IPS DF 19.7 (cell line): ENCODE measurements around the gene CPLANE2.
"Not testable (repeated sequence)": the region's sequence is repeated elsewhere in the genome, so short reads cannot be mapped to it uniquely, and the experiment has no call there.

ENCODE experiments used
- DNase-seq: peaks from one replicate; pipeline ENCODE4 v3.0.0-alpha.2; 2013; ENCODE audit warnings: low read depth, low spot score

CPLANE2 gene

GRCh38 chr1:16236511-16237342 is at the start of gene CPLANE2:
CPLANE2 (minus strand) TSS chr1:16237183; CDS start chr1:16236742, 441 bp downstream.
- peak; percentile 79 for DNase-seq

GRCh38 chr1:16286122-16286521 is 49.1 kb upstream of the CPLANE2 start:
- DNase-seq, result no peak

- DNase-seq, result no peak
Measured at GRCh38 chr1:16281765-16282164, 44.8 kb upstream of the CPLANE2 start.

GRCh38 chr1:16279186-16279585 is 42.2 kb upstream of the CPLANE2 start:
- DNase-seq, result no peak

- DNase-seq, result no peak
Measured at GRCh38 chr1:16276302-16277030, 39.5 kb upstream of the CPLANE2 start.

GRCh38 chr1:16275591-16275990 is 38.6 kb upstream of the CPLANE2 start:
- DNase-seq, result no peak

GRCh38 chr1:16267690-16268180 is 30.8 kb upstream of the CPLANE2 start:
- DNase-seq, result no peak

- DNase-seq, result no peak
Measured at GRCh38 chr1:16266411-16267118, 29.6 kb upstream of the CPLANE2 start.

GRCh38 chr1:16262067-16262466 is 25.1 kb upstream of the CPLANE2 start:
- no peak for DNase-seq

- no peak for DNase-seq
Measured at GRCh38 chr1:16260814-16261213, 23.8 kb upstream of the CPLANE2 start.

- no peak for DNase-seq
Measured at GRCh38 chr1:16258591-16259135, 21.7 kb upstream of the CPLANE2 start.

GRCh38 chr1:16257968-16258367 is 21.0 kb upstream of the CPLANE2 start:
- DNase-seq, result no peak

- DNase-seq, result not testable (repeated sequence)
Measured at GRCh38 chr1:16257556-16257955, 20.6 kb upstream of the CPLANE2 start.

GRCh38 chr1:16256478-16256877 is 19.5 kb upstream of the CPLANE2 start:
- no peak for DNase-seq

- no peak for DNase-seq
Measured at GRCh38 chr1:16254263-16254928, 17.4 kb upstream of the CPLANE2 start.

- no peak for DNase-seq
Measured at GRCh38 chr1:16253332-16253922, 16.4 kb upstream of the CPLANE2 start.

- DNase-seq, result no peak
Measured at GRCh38 chr1:16252912-16253311, 15.9 kb upstream of the CPLANE2 start.

GRCh38 chr1:16251381-16251780 is 14.4 kb upstream of the CPLANE2 start:
- no peak for DNase-seq

- DNase-seq, result no peak
Measured at GRCh38 chr1:16250524-16251251, 13.7 kb upstream of the CPLANE2 start.

GRCh38 chr1:16249596-16250241 is 12.7 kb upstream of the CPLANE2 start:
- no peak for DNase-seq
